K562 (cell line): ENCODE measurements around the gene ACTR1B. TPM values are rescaled to one million over a fixed set of nuclear protein-coding genes. Genes with fewer than 3 reads are reported as not detected.
"Not testable (repeated sequence)": the region's sequence is repeated elsewhere in the genome, so short reads cannot be mapped to it uniquely, and the experiment has no call there.

Source experiments
- ATAC-seq: fragments of 200-7000 bp; cut with Tn5 transposase; 3 replicates; pipeline ENCODE4 v1.9.1; 2020; ENCODE audit warnings: moderate library complexity
- BruUV-seq: library from RNA; stranded (reverse); fragments of 400-500 nt; replicated peaks from 2 replicates; lab custom pipeline; 2021; lab: Mats Ljungman, UMichigan
- CTCF ChIA-PET: fragments of 300-600 bp; formaldehyde crosslinking; extraction: SDS; loops from one replicate; lab custom pipeline; 2021; ENCODE audit warnings: low intra/inter-chr PET ratio; lab: Yijun Ruan, JAX
- POLR2A ChIA-PET: fragments of 300-600, 350-650 bp; sonication (Branson Sonifier 250); formaldehyde crosslinking; extraction: SDS; loops from one replicate; lab custom pipeline; 2021; ENCODE audit warnings: antibody characterized with exemption, inconsistent platforms; lab: Yijun Ruan, JAX
- DNase-seq, 4 experiments: peaks; one replicate each; pipeline versions ENCODE4 v3.0.0 to v3.0.0-alpha.2; 2011 to 2018; ENCODE audit warnings: low spot score in 3 of 4, mixed read lengths in 3 of 4; ENCODE audit errors: extremely low read depth in 1 of 4
- FAIRE-seq: peaks from 2 replicates; lab custom pipeline; 2011; peaks lifted over from hg19 to GRCh38; lab: Jason Lieb, UNC
- H2AFZ ChIP-seq: 2 replicates; pipeline ENCODE4 v1.6.0; 2011; ENCODE audit warnings: low read depth, low read length, control low read depth, inconsistent platforms
- H3K27ac ChIP-seq: fragments of 200-600 bp; 3 replicates; pipeline ENCODE4 v1.8.0; 2011; ENCODE audit warnings: low read depth, mild to moderate bottlenecking, control low read depth, inconsistent platforms, low read length, moderate library complexity, mixed read lengths; ENCODE audit errors: extremely low read depth
- H3K27me3 ChIP-seq, 2 experiments: fragments of 300-600 bp in 1 of 2; 2 replicates in 1 of 2; 3 replicates in 1 of 2; pipeline versions ENCODE4 v1.6.0 to v1.8.0; 2011; ENCODE audit warnings: inconsistent platforms in 2 of 2, low read length in 2 of 2, mild to moderate bottlenecking in 1 of 2, mixed read lengths in 1 of 2, moderate library complexity in 1 of 2; ENCODE audit not compliant: control insufficient read depth in 2 of 2, insufficient read depth in 2 of 2
- H3K36me3 ChIP-seq: fragments of 300-600 bp; 3 replicates; pipeline ENCODE4 v1.8.0; 2011; ENCODE audit warnings: mild to moderate bottlenecking, low read length, inconsistent platforms; ENCODE audit not compliant: control insufficient read depth, insufficient read depth
- H3K4me1 ChIP-seq, 2 experiments: fragments of 200-600 bp in 1 of 2; replicated peaks in 1 of 2; 2 replicates in 1 of 2; 3 replicates in 1 of 2; pipeline versions ENCODE4 v1.5.1 to v1.8.0; 2011; ENCODE audit warnings: inconsistent platforms in 2 of 2, low read length in 2 of 2, mild to moderate bottlenecking in 1 of 2, mixed read lengths in 1 of 2, moderate library complexity in 1 of 2; ENCODE audit not compliant: control insufficient read depth in 2 of 2, insufficient read depth in 2 of 2
- H3K4me2 ChIP-seq: 2 replicates; pipeline ENCODE4 v1.6.1; 2011; ENCODE audit warnings: low read length, control low read depth, inconsistent platforms, mixed read lengths; ENCODE audit not compliant: insufficient read depth
- H3K4me3 ChIP-seq: fragments of 200-600 bp; sonication (generic), shearing (Covaris generic); 2 replicates; pipeline ENCODE4 v1.5.1; 2016; ENCODE audit warnings: control low read depth, inconsistent platforms
- H3K79me2 ChIP-seq: fragments of 200-600 bp; 3 replicates; pipeline ENCODE4 v1.8.0; 2011; ENCODE audit warnings: low read length, inconsistent platforms; ENCODE audit not compliant: control insufficient read depth, insufficient read depth
- H3K9ac ChIP-seq, 2 experiments: 2 replicates each; pipeline versions ENCODE4 v1.6.0 to v1.6.1; 2011; ENCODE audit warnings: low read depth in 2 of 2, low read length in 2 of 2, control low read depth in 1 of 2, inconsistent platforms in 1 of 2, mild to moderate bottlenecking in 1 of 2, mixed read lengths in 1 of 2; ENCODE audit not compliant: insufficient read depth in 1 of 2
- H3K9me1 ChIP-seq: one replicate; pipeline ENCODE4 v1.6.0; 2011; ENCODE audit warnings: inconsistent platforms, mild to moderate bottlenecking, low read length, moderate library complexity; ENCODE audit not compliant: control insufficient read depth, insufficient read depth
- H3K9me3 ChIP-seq: replicated peaks from 2 replicates; pipeline ENCODE4 v1.5.1; 2011; ENCODE audit warnings: low read depth, low read length, inconsistent platforms; ENCODE audit not compliant: control insufficient read depth, insufficient read depth
- H4K20me1 ChIP-seq: replicated peaks from 2 replicates; pipeline ENCODE4 v1.6.1; 2011; ENCODE audit warnings: low read length, inconsistent platforms, mixed read lengths; ENCODE audit not compliant: control insufficient read depth, insufficient read depth
- C11orf30 ChIP-seq: fragments of 450-650 bp; IDR thresholded peaks from 2 replicates; pipeline ENCODE4 v1.6.1; 2016; ENCODE audit warnings: low read depth, mild to moderate bottlenecking
- MAFG ChIP-seq: fragments of 450-650 bp; conservative IDR thresholded peaks from 2 replicates; pipeline ENCODE4 v1.6.1; 2016; ENCODE audit warnings: missing genetic modification characterization, missing compliant biosample characterization
- PKNOX1 ChIP-seq: fragments of 450-650 bp; IDR thresholded peaks from 2 replicates; pipeline ENCODE4 v1.6.1; 2016
- ZNF316 ChIP-seq: fragments of 450-650 bp; IDR thresholded peaks from 2 replicates; pipeline ENCODE4 v1.6.1; 2016
- WGBS: fragments of 100-300 bp; shearing (Covaris generic); methylation state at CpG from one replicate; pipeline ENCODE4 v1.1.6; 2016; ENCODE audit warnings: low coverage, mixed read lengths; ENCODE audit not compliant: insufficient coverage; ENCODE audit errors: missing lambda C conversion rate; 5-methylcytosine and 5-hydroxymethylcytosine counted together
- in situ Hi-C: fragments of 300-500 bp; cut with MboI; formaldehyde crosslinking; loops from 4 replicates; pipeline ENCODE4 v1.15.0; 2018; ENCODE audit warnings: inconsistent platforms, mixed read lengths
- intact Hi-C: fragments of 100-400 bp; cut with micrococcal nuclease; formaldehyde crosslinking; loops from 2 replicates; pipeline ENCODE4 v1.14.2; 2022
- polyA plus RNA-seq, 8 experiments: library from polyadenylated mRNA; depleted of rRNA in 4 of 8; stranded (reverse) in 5 of 8; unstranded in 3 of 8; fragments of >200 nt; fragmentation: Nextera tagmentation in 2 of 8; fragmentation: Illumina TruSeq in 1 of 8; extraction: Ambion mirVana in 2 of 8; extraction: Trizol in 1 of 8; gene quantifications; 2 replicates each; pipeline versions ENCODE4 v1.2.1 to v1.2.3, GENCODE V29; 2011 to 2014; ENCODE audit warnings: inconsistent platforms in 1 of 8, missing spikeins in 1 of 8
- total RNA-seq, 7 experiments: library from RNA; depleted of rRNA in 6 of 7; stranded (reverse); fragments of >200 nt in 6 of 7; fragmentation: Illumina TruSeq in 2 of 7; extraction: Trizol in 2 of 7; gene quantifications; 2 replicates each; pipeline versions ENCODE4 v1.2.1 to v1.2.3, GENCODE V29; 2011 to 2021; ENCODE audit warnings: low replicate concordance in 1 of 7

The ACTR1B gene
- total and polyA plus RNA-seq, 9 of the 15 experiments (the other 6 are each of a cell fraction or from before 2014, with no cell fraction given): 0.49 to 42.3 (median 22.5) TPM

DNA sequence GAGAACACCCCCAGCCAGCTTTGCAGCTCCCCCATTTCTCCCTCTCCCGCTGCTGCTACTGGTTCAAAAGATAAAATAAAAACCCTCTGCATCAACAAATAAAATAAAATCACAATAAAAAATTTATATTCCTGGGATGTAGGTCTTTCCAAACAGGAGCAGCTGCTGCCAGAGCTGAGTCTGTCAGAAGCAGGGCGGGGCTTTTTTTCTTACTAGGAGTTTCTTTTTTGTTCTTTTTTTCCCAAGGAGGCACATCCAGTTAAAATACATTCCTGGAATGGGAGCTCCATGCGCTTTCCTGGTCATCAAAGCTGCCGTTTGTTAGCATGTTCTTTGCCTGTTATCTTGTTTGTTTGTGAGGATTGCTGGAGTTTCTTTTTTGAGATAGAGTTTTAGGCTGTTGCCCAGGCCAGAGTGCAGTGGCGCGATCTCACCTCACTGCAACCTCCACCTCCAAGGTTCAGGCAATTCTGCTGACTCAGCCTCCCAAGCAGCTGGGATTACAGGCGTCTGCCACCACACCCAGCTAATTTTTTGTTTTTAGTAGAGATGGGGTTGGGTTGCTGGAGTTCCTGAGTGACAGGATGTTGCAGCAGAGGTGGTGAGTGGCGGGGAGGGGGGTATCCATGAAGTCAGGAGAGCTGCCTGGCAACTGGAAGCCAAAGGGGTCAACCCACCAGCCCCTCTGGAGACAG lies 38.3 kb downstream of the ACTR1B start:
- not testable (repeated sequence) for DNase-seq, H4K20me1 ChIP-seq, H3K9me3 ChIP-seq, H3K9ac ChIP-seq, H2AFZ ChIP-seq, H3K4me2 ChIP-seq, H3K4me3 ChIP-seq
- TF ChIP-seq MAFG (tag): peak; percentile 91
- TF ChIP-seq PKNOX1: peak; percentile 47; the same call in 1 of the 2 replicates
- TF ChIP-seq ZNF316: peak; percentile 96
- TF ChIP-seq C11orf30: peak; percentile 95
- TF ChIP-seq, all 486 proteins: peak for 4; not testable (repeated sequence) for 482
- H3K79me2 ChIP-seq, H3K27me3 ChIP-seq, H3K4me1 ChIP-seq, FAIRE-seq, H3K36me3 ChIP-seq, intact Hi-C loops, H3K9me1 ChIP-seq, in situ Hi-C loops, H3K27ac ChIP-seq, BruUV-seq, POLR2A ChIA-PET, CTCF ChIA-PET: not testable (repeated sequence)
- ATAC-seq: peak; percentile 56
- 20% methylated on average over 1 of the region's 8 CpGs for WGBS

GRCh38 chr2:97622976-97623375 lies 40.9 kb downstream of the ACTR1B start:
- FAIRE-seq, H3K36me3 ChIP-seq, H3K79me2 ChIP-seq, CTCF ChIA-PET, ATAC-seq, H3K4me3 ChIP-seq, H3K9me1 ChIP-seq, H3K27me3 ChIP-seq, H4K20me1 ChIP-seq, H3K9ac ChIP-seq, H3K27ac ChIP-seq, DNase-seq, H2AFZ ChIP-seq, H3K4me2 ChIP-seq, H3K4me1 ChIP-seq, H3K9me3 ChIP-seq, intact Hi-C loops, BruUV-seq: not testable (repeated sequence)
- POLR2A ChIA-PET: interaction anchor here (0.5 to 0.8 kb wide), 3 partner anchors 24 to 42 kb away, joined by 3 to 4 read pairs (median 4); no protein-coding TSS in a partner anchor
- in situ Hi-C loops: loop anchor here (5.0 kb wide), 1 partner anchor 1866 kb away; no protein-coding TSS in a partner anchor
